Stimulated activated CD8-positive, alpha-beta memory T cell treated with anti-CD3 and anti-CD28 coated beads, Interleukin-2, amount 100 ng/mL, for 48 hours (primary cell): ENCODE data around the gene TNPO1.

Experiments used
- DNase-seq, 2 donors: peaks; one replicate each; pipeline ENCODE4 v3.0.0-alpha.2; 2020; ENCODE audit warnings: low read depth in 2 of 2

The TNPO1 gene

DNA sequence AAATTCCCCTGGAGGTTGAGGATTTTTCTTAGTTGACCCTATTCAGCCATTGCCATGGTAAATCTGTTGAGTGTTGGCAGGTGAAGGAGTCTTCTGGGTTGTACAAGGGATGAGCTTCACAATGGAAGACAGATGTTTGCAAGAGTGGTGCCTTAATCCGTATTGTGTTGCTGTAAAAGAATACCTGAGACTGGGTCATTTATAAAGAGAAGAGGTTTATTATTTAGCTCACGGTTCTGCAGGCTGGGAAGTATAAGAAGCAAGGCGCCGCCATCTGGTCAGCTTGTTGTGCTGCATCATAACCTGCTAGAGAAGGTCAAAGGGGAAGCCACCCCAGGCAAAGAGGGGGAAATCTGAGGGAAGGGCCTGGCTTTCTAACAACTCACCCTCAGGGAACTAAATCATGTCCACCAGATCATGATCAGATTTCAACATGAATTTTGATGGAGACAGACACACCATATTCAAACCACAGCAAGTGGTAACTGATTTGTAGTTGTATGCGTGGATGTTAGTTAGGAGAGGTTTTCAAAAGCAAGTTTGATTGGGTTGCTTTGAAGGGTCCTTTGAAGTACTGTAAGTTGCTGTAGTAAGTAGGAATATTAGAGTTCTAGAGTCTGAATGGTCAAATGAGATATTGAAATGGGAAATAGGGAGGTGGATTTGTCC is 2.5 kb downstream of the TNPO1 start:
- DNase-seq: peak; percentile 21 to 23

GRCh38 chr5:72821776-72822175 is 5.3 kb downstream of the TNPO1 start:
- DNase-seq: no peak

DNA sequence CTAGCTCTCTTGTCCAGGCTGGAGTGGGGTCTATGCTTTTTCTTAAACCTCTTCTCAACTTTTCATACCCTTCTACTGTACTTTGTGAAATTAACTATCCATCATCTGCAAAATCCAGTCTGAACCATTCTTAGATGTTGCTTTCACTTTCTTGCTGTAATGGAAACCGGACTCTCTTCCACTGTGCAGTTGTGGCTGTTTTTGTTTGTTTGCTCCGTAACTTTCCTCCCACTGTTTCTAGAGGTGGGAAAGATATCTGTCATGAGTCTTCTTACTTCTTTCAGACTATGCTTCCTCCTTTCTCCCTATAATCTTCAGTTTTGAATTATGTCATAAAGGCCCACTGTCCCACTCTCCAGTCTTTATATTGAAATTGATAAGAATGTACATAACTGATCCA is 6.5 kb downstream of the TNPO1 start:
- DNase-seq: no peak

DNA sequence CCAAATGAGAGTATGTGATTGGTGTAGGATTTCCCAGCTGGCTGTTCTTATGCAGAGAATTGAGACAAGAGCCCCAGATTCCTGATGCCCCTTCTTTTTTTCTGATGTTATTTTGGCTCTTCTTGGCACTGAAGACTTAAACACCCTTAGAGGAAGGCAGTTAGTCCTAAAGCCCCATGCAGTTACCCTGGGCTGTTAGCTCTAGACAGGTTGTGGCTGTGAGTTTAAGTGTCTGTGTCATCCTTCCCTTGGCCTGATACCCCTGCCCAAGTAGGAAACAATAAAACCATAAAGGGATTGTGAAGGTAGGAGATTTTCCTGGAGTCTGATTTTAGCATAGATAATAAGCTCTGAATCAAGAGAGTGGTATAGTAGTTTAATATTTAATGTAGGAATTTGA is 13.2 kb downstream of the TNPO1 start:
- no peak for DNase-seq

DNA sequence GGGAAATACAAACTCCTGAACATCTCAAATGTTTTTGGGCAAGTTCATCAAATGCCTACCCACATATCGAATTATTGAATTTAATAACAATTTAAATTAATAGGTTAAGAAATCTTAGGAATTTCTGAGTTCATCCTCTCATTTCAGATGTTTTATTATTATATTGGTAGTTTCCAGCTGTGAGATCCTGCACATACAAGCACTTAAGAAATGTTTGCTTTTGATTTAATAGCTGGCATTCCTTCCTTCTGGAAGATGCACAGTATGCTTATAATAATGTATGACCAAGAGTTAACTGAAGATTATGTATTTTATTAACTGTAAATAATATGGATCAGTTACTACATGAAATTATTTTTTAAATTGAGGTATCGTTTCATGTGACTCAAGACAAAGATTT is 13.9 kb downstream of the TNPO1 start:
- no peak for DNase-seq

- DNase-seq: no peak
Observed at GRCh38 chr5:72831685-72832084, 15.2 kb downstream of the TNPO1 start.

- DNase-seq: no peak
Observed at GRCh38 chr5:72834924-72835323, 18.5 kb downstream of the TNPO1 start.

GRCh38 chr5:72835633-72836032 is 19.2 kb downstream of the TNPO1 start:
- no peak for DNase-seq

DNA sequence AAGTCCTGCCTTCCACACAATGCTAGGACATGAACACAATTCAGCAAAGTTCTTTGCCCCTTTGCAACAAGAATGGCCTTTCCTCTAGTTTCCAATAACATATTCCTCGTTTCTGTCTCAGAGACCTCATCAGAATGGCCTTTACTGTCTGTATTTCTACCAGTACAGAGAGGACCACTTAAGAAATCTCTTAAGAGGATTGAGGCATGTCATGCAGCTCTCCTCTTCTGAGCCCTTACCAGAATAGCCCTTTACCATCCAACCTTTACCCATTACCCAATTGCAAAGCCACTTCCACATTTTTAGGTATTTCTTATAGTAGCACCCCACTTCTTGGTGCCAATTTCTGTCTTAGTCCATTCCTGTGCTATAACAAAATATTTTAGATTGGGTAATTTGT is 20.3 kb downstream of the TNPO1 start:
- no peak for DNase-seq

DNA sequence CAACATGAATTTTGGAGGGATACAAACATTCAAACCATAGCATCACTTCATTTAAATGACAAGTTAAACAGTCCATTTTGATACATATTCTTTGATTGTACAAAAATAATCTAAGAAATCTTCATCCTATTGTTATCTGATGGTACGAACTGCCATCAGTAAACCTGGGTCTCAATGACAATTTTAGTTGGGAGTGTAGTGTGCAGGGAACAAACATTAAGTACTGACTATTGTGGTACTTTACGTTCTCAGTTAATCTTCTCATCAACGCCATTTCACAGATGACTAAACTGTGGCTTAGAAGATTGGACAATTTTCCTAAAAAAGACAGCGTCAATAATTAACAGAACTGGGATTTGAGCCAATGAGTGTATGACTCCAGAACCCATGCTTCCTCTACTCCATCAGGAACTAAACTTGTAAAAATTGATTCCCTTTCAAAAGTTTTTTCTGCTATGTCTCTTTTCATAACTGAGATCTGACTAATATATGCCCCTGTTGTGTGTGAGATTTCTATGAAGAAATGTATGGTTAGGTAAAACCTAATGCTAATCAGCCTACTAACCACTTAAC is 21.1 kb downstream of the TNPO1 start:
- no peak for DNase-seq

DNA sequence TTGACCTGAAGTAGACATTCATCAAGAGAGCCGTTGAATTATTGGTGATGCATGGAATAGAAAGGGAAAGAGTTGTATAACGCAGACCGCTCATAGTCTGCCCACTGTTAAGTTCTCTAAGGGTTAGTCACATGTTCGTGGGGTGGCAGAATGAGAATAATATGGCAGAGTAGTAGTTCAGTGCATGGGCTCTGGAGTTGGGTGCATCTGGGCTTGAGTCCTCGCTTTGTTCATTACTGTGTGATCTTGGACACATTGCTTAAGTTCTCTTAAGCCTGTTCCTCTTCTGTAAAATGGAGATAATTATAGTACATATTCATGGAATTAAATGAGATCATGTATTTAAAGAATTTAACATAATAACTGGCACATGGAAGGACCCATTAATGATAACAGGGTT is 23.6 kb downstream of the TNPO1 start:
- DNase-seq: no peak

DNA sequence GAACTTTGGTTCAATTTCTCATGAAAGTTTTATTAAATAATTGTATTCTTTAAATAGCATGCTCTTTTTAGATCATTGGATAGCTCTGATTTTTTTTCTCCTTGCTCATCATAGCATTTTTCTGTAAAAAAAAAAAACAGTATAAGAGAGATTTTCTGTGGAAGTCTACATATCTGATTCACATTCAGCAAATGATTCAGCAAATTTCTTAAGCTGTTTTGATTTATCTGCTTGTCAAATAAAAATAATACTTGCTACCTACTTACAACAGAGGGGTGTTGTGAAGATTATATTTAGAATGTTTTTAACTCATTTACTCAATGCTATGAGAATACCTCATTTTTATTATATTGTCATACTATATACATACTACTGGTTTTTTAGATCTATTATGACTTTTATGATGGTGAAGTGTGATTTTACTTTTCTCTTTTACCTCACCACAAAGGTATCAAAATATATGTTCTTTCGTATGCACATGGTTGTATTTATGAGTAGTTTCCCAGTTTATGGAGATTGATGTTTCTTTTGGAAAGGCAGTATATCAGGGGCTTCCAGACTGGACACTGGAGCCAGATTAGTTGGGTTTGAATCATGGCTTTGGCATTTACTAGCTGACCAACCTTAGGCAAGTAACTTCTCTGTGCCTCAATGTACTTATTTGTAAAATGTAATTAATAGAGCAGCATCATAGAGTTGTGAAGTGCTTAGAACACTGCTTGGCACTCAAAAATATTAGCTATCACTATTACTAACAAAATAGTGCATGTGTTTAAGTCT is 25.5 kb downstream of the TNPO1 start:
- DNase-seq: no peak

GRCh38 chr5:72842816-72843215 is 26.4 kb downstream of the TNPO1 start:
- DNase-seq: no peak

DNA sequence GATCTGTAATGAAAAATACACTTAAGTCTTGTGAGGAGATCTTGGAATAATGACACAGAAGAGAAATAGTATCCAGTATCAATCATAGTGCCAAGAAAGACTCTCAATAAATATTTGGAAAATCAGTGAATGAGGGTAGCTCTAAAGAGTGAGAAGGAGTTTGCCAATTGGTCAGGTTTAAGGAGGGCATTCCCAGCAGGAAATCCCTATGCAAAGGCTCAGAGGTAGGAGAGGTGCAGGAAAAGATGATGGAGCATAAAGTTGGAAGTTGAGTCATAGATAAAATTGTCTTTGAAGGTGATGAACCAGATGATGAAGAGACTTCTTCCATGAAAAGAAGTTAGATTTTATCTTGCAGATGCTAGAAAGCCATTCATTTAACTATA is 27.8 kb downstream of the TNPO1 start:
- no peak for DNase-seq

GRCh38 chr5:72845889-72846288 is 29.4 kb downstream of the TNPO1 start:
- no peak for DNase-seq

DNA sequence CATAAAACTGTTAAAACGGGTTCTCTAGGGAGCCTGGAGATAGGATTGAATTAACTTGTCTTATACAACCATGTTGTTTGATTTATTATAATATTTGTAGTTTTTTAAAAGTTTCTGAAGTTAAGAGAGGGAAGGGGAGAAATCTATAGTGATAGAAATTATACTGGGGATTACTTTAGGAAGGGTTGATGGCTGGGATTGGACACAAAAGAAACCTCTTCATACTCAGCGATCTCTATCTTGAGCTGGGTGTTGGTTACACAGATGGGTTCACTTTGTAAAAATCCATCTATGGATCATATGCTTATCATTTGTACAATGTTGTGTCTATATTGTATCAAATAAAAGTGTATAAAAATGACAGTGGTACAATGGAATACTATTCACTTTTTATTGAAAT is 30.0 kb downstream of the TNPO1 start:
- no peak for DNase-seq

- DNase-seq: no peak
Observed at GRCh38 chr5:72847439-72847838, 31.0 kb downstream of the TNPO1 start.

DNA sequence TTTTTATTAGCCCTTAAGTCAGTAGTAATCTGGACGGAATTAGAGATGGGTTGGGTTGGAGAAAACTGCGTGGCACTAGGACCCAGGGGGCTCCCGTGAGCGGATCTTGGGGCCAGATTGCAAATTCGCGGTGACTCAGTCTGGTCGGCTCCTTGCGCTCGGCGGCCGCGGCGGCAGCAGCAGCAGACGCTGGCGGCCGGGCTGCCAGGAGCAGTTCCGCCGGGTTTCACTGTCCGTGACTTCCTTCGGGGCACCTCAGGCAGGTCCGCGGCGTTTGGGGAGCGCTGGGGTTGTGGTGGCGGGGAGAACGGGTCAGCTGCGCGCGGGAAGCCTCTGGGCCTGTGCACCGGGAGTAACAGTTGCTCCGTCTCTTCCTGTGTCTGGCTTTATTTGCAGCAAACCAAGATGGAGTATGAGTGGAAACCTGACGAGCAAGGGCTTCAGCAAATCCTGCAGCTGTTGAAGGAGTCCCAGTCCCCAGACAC is 31.6 kb downstream of the TNPO1 start:
- peak; percentile 70 to 81 for DNase-seq

- DNase-seq: peak; percentile 38 to 39
Observed at GRCh38 chr5:72848474-72849428, 32.3 kb downstream of the TNPO1 start.

DNA sequence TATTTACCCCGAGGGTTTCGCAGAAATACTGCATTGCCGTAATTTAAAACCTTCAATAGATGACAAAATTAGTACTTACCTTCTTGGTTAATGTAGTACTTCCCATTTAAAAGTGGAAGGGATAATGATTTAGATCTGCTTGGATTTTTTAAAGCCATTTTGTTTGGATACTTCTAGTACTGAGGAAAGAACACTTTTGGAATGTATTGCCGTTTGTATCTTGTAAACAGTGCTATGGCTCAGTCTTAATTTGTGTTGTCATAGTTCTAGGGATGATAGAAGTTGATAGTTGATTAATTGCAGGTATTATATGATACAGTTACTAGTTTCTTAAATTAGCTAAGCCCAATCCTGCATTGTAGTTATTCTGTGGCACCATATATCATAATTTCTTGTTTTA is 33.1 kb downstream of the TNPO1 start:
- no peak for DNase-seq

- no peak for DNase-seq
Observed at GRCh38 chr5:72850113-72850512, 33.7 kb downstream of the TNPO1 start.

GRCh38 chr5:72852356-72852755 is 35.9 kb downstream of the TNPO1 start:
- no peak for DNase-seq
